OCI-LY7 (cell line): ENCODE measurements around the gene WBP4. TPM values are rescaled to one million over a fixed set of nuclear protein-coding genes. Genes with fewer than 3 reads are reported as not detected.

ENCODE experiments used
- BruUV-seq: library from RNA; stranded (reverse); fragments of 400-500 nt; replicated peaks from 2 replicates; lab custom pipeline; 2021; lab: Mats Ljungman, UMichigan
- CTCF ChIA-PET: fragments of 300-600 bp; sonication (Branson Sonifier 250); formaldehyde crosslinking; loops from one replicate; lab custom pipeline; 2022; ENCODE audit warnings: antibody characterized with exemption; ENCODE audit not compliant: unreplicated experiment; lab: Charles Lee
- POLR2A ChIA-PET: fragments of 300-600 bp; sonication (Branson Sonifier 250); formaldehyde crosslinking; loops from one replicate; lab custom pipeline; 2022; ENCODE audit warnings: antibody characterized with exemption; lab: Charles Lee
- DNase-seq: peaks from one replicate; pipeline ENCODE4 v3.0.0-alpha.2; 2015; ENCODE audit warnings: low spot score
- H2AFZ ChIP-seq: fragments of 200-600 bp; sonication (generic), shearing (Covaris generic); 2 replicates; pipeline ENCODE4 v1.6.1; 2014; ENCODE audit warnings: mild to moderate bottlenecking, antibody characterized with exemption, low read length, moderate library complexity
- H3K27ac ChIP-seq: fragments of 200-600 bp; sonication (generic); 2 replicates; pipeline ENCODE4 v1.5.1; 2014; ENCODE audit warnings: mixed run types, low read depth, mild to moderate bottlenecking, moderate library complexity, low read length, inconsistent platforms; ENCODE audit not compliant: poor library complexity, severe bottlenecking
- H3K36me3 ChIP-seq: fragments of 200-600 bp; sonication (generic); 2 replicates; pipeline ENCODE4 v1.6.1; 2014; ENCODE audit warnings: mild to moderate bottlenecking, antibody characterized with exemption, low read length, moderate library complexity, mixed read lengths; ENCODE audit not compliant: insufficient read depth
- H3K4me1 ChIP-seq: fragments of 200-600 bp; sonication (generic); 2 replicates; pipeline ENCODE4 v1.5.1; 2014; ENCODE audit warnings: mild to moderate bottlenecking, low read length; ENCODE audit not compliant: insufficient read depth, poor library complexity, severe bottlenecking
- H3K4me2 ChIP-seq: fragments of 200-600 bp; sonication (generic); 2 replicates; pipeline ENCODE4 v1.6.1; 2014; ENCODE audit warnings: mild to moderate bottlenecking, low read length
- H3K4me3 ChIP-seq: fragments of 200-600 bp; sonication (generic); 2 replicates; pipeline ENCODE4 v1.5.1; 2014; ENCODE audit warnings: mild to moderate bottlenecking, low read depth, low read length; ENCODE audit not compliant: poor library complexity, severe bottlenecking
- H3K79me2 ChIP-seq: fragments of 200-600 bp; sonication (generic); 2 replicates; pipeline ENCODE4 v1.6.1; 2016; ENCODE audit warnings: low read depth, mild to moderate bottlenecking, low read length, moderate library complexity, mixed read lengths; ENCODE audit not compliant: insufficient read depth
- H3K9me2 ChIP-seq: fragments of 200-600 bp; sonication (generic); 2 replicates; pipeline ENCODE4 v1.6.1; 2016; ENCODE audit warnings: mild to moderate bottlenecking, low read length, mixed read lengths; ENCODE audit not compliant: insufficient read depth
- H3K9me3 ChIP-seq: fragments of 200-600 bp; sonication (generic); 2 replicates; pipeline ENCODE4 v1.6.1; 2014; ENCODE audit warnings: mild to moderate bottlenecking, mixed run types, low read length, mixed read lengths
- H4K20me1 ChIP-seq: fragments of 200-600 bp; sonication (generic); 2 replicates; pipeline ENCODE4 v1.6.1; 2014; ENCODE audit warnings: mild to moderate bottlenecking, antibody characterized with exemption, low read length, moderate library complexity, mixed read lengths; ENCODE audit not compliant: insufficient read depth
- EZH2phosphoT487 ChIP-seq: fragments of 200-600 bp; sonication (generic); IDR thresholded peaks from 2 replicates; pipeline ENCODE4 v1.6.1; 2018; ENCODE audit warnings: low read depth, borderline replicate concordance, mild to moderate bottlenecking, mixed run types, antibody characterized with exemption, low read length, moderate library complexity, mixed read lengths
- intact Hi-C: fragments of 100-400 bp; cut with micrococcal nuclease; formaldehyde crosslinking; loops from one replicate; pipeline ENCODE4 v1.10.0; 2022; ENCODE audit not compliant: unreplicated experiment
- total RNA-seq, 2 experiments: library from RNA; depleted of rRNA in 1 of 2; stranded (reverse); fragments of >200 nt in 1 of 2; shearing (Covaris generic) in 1 of 2; gene quantifications; 2 replicates each; pipeline ENCODE4 v1.2.3, GENCODE V29; 2014 to 2022
- TF ChIP-seq, protein P1 (sequence below): fragments of 200-600 bp; sonication (generic); conservative IDR thresholded peaks from 2 replicates; pipeline ENCODE4 v1.5.1; 2014; ENCODE audit warnings: mild to moderate bottlenecking, antibody characterized with exemption, low read length, moderate library complexity, mixed read lengths

Gene WBP4
- total RNA-seq, 2 experiments from 2014 or later: 5.9 to 7.3 TPM

- peaks cover 87% of the 10 kb centered on the region for H3K79me2 ChIP-seq
- CTCF ChIA-PET: no interaction called here
- TF ChIP-seq, protein P1, sequence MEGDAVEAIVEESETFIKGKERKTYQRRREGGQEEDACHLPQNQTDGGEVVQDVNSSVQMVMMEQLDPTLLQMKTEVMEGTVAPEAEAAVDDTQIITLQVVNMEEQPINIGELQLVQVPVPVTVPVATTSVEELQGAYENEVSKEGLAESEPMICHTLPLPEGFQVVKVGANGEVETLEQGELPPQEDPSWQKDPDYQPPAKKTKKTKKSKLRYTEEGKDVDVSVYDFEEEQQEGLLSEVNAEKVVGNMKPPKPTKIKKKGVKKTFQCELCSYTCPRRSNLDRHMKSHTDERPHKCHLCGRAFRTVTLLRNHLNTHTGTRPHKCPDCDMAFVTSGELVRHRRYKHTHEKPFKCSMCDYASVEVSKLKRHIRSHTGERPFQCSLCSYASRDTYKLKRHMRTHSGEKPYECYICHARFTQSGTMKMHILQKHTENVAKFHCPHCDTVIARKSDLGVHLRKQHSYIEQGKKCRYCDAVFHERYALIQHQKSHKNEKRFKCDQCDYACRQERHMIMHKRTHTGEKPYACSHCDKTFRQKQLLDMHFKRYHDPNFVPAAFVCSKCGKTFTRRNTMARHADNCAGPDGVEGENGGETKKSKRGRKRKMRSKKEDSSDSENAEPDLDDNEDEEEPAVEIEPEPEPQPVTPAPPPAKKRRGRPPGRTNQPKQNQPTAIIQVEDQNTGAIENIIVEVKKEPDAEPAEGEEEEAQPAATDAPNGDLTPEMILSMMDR: no peak
- TF ChIP-seq EZH2phosphoT487: no peak
- H3K9me2 ChIP-seq: no peaks in the 10 kb centered on the region
- DNase-seq: peak; percentile 43
- H3K36me3 ChIP-seq: peaks cover 7% of the 10 kb centered on the region; the same call in 1 of the 2 replicates
- H3K4me1 ChIP-seq: peaks cover 63% of the 10 kb centered on the region
- H4K20me1 ChIP-seq: no peaks in the 10 kb centered on the region
- H3K4me2 ChIP-seq: peak overlapping the region; percentile 86
- BruUV-seq: no TSS peak
- POLR2A ChIA-PET: interaction anchor here (0.5 to 3.0 kb wide), 15 partner anchors 13 to 401 kb away, joined by 3 to 23 read pairs (median 3); partner anchors contain the start of gene ELF1
- no peaks in the 10 kb centered on the region for H3K9me3 ChIP-seq
- peak overlapping the region; percentile 74 for H3K4me3 ChIP-seq
- H3K27ac ChIP-seq: peak overlapping the region; percentile 83
- H2AFZ ChIP-seq: peak overlapping the region; percentile 70; the same call in 1 of the 2 replicates
- intact Hi-C loops: loop anchor here (1.0 to 5.0 kb wide), 8 partner anchors 40 to 443 kb away; partner anchors contain the start of genes ELF1, KBTBD6 and NAA16
Observed at GRCh38 chr13:41059456-41060081, 1.7 kb upstream of the WBP4 start.

DNA sequence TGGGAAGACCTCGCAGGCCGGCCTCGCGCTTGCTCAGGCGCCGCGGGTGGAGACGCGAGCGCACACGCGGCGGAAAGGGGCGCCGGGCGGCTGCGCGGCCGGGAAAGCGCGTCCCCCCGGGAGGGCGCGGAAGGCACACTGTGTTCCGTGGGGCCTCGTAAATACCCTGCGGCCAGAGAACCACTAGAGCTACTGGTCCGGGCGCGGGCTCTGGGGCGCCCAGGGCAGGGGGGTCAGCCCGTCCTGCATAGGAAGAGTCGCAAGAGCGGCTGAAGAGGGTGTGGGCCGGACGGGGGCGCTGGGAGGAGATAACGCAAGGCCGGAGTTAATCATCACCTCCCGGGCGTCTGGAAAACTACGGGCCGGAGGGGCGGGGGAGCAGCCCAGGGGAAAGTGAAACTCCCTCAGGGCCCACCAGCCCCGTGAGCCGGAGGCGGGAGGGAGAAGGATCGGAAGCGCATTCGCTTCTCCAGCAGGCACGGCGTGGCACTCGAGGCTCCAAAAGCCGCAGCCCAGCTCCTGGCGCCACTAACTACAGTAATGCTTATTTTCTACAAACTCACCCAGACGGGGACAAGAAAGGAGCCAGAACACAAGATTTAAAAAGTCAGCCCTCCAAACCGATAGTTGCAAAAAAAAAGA is 1.1 kb upstream of the WBP4 start:
- POLR2A ChIA-PET: interaction anchor here (0.5 to 3.0 kb wide), 14 partner anchors 41 to 400 kb away, joined by 3 to 23 read pairs (median 4); partner anchors contain the start of gene ELF1
- peak; percentile 88 for DNase-seq
- no peaks in the 10 kb centered on the region for H4K20me1 ChIP-seq
- peak overlapping the region; percentile 83 for H3K27ac ChIP-seq
- CTCF ChIA-PET: no interaction called here
- H3K4me3 ChIP-seq: peak overlapping the region; percentile 74
- H2AFZ ChIP-seq: peak overlapping the region; percentile 70; the same call in 1 of the 2 replicates
- no TSS peak for BruUV-seq
- intact Hi-C loops: loop anchor here (1.0 to 5.0 kb wide), 8 partner anchors 41 to 442 kb away; partner anchors contain the start of genes ELF1, KBTBD6 and NAA16
- H3K36me3 ChIP-seq: peaks cover 14% of the 10 kb centered on the region; the same call in 1 of the 2 replicates
- H3K9me3 ChIP-seq: no peaks in the 10 kb centered on the region
- peaks cover 59% of the 10 kb centered on the region for H3K4me1 ChIP-seq
- no peaks in the 10 kb centered on the region for H3K9me2 ChIP-seq
- H3K79me2 ChIP-seq: peaks cover 85% of the 10 kb centered on the region
- TF ChIP-seq EZH2phosphoT487: no peak
- TF ChIP-seq, protein P1: peak; percentile 72
- H3K4me2 ChIP-seq: peak overlapping the region; percentile 86
